DND-41 (cell line): ENCODE results near the gene SLC16A10.

Source experiments
- ATAC-seq: fragments of 200-7000 bp; cut with Tn5 transposase; 3 replicates; pipeline ENCODE4 v1.9.1; 2021; ENCODE audit warnings: low read depth; ENCODE audit not compliant: insufficient read depth
- DNase-seq: peaks from one replicate; pipeline ENCODE4 v3.0.0-alpha.2; 2020
- H2AFZ ChIP-seq: 2 replicates; pipeline ENCODE4 v1.6.0; 2012; ENCODE audit warnings: low read depth, low read length
- H3K27ac ChIP-seq: 2 replicates; pipeline ENCODE4 v1.5.1; 2012; ENCODE audit warnings: low read length, inconsistent platforms
- H3K27me3 ChIP-seq: fragments of 200-600 bp; sonication (generic); 2 replicates; pipeline ENCODE4 v1.6.0; 2012; ENCODE audit warnings: low read length, mild to moderate bottlenecking, inconsistent platforms; ENCODE audit not compliant: insufficient read depth, poor library complexity
- H3K36me3 ChIP-seq: 2 replicates; pipeline ENCODE4 v1.5.1; 2012; ENCODE audit warnings: low read length, inconsistent platforms; ENCODE audit not compliant: insufficient read depth
- H3K4me1 ChIP-seq: 2 replicates; pipeline ENCODE4 v1.5.1; 2012; ENCODE audit warnings: mild to moderate bottlenecking, low read length; ENCODE audit not compliant: insufficient read depth
- H3K4me2 ChIP-seq: 2 replicates; pipeline ENCODE4 v1.6.0; 2012; ENCODE audit warnings: mild to moderate bottlenecking, moderate library complexity, low read length, inconsistent platforms; ENCODE audit not compliant: insufficient read depth
- H3K4me3 ChIP-seq, 2 experiments: fragments of 200-600 bp in 1 of 2; shearing (Covaris generic) in 1 of 2; 2 replicates each; pipeline ENCODE4 v1.5.1; 2012 to 2016; ENCODE audit warnings: inconsistent platforms in 2 of 2, low read length in 2 of 2, mild to moderate bottlenecking in 2 of 2, low read depth in 1 of 2, moderate library complexity in 1 of 2
- H3K79me2 ChIP-seq: 2 replicates; pipeline ENCODE4 v1.6.0; 2012; ENCODE audit warnings: low read length, inconsistent platforms; ENCODE audit not compliant: insufficient read depth
- H3K9ac ChIP-seq: 2 replicates; pipeline ENCODE4 v1.6.0; 2012; ENCODE audit warnings: low read depth, mild to moderate bottlenecking, inconsistent platforms, low read length, moderate library complexity
- H3K9me3 ChIP-seq: 2 replicates; pipeline ENCODE4 v1.5.1; 2012; ENCODE audit warnings: low read length, moderate library complexity, mild to moderate bottlenecking, inconsistent platforms; ENCODE audit not compliant: insufficient read depth, severe bottlenecking
- H4K20me1 ChIP-seq: 2 replicates; pipeline ENCODE4 v1.6.0; 2012; ENCODE audit warnings: low read length; ENCODE audit not compliant: insufficient read depth
- EZH2 ChIP-seq: IDR thresholded peaks from 3 replicates; pipeline ENCODE4 v1.6.1; 2012; ENCODE audit warnings: borderline replicate concordance, low read depth, mild to moderate bottlenecking, moderate library complexity, low read length, inconsistent platforms; ENCODE audit not compliant: severe bottlenecking
- TF ChIP-seq, protein P1 (sequence below): IDR thresholded peaks from 2 replicates; pipeline ENCODE4 v1.5.1; 2012; ENCODE audit warnings: borderline replicate concordance, low read length, moderate library complexity, mild to moderate bottlenecking; ENCODE audit not compliant: poor library complexity, severe bottlenecking; ENCODE audit errors: extremely low read depth

The SLC16A10 gene

DNA sequence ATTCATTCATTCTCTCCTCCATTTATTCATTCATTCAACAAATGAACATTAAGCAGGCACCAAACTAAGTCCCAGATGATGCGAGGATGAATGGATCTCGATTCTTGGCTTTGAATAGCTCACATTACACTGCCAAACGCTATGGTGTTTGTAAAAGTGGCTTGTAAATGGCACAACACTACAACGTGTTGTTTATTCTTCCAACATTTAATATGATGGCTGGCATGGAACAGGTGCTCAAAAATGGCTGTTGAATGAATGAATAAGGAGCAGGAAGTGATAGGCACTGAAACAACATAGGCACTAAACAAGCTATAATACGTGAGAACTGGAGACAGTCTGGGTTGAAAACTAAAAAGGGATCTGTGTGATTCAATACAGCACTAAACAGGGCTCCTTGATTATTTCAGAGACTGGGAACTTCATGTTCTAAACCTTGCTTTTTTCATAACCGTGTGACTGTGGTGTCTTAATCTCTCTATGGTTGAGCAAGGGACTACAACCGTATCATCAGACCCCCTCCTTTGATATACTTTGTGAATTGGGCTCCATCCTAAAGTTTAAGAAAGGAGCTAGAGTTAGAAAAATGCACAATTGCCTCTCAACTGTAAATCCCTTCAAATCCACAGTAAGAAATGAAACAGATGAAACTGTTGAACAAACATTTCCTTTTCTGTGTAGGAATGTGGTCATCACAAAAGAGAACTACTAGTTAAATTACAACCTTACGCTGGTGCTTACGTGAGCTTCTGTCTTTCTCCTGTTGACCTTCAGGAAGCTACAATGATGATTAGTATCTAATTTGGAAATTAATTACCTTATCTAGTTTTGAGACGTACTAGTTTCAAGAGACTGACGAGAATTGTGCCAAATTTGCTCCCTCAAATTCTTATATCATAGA, 16.9 kb upstream of the SLC16A10 start:
- Histone ChIP-seq H3K27ac (no peak overlapping the region), H3K27me3 (no peaks in the 10 kb centered on the region), H3K36me3 (no peaks in the 10 kb centered on the region), H4K20me1 (no peaks in the 10 kb centered on the region), H3K9me3 (no peaks in the 10 kb centered on the region), H2AFZ (no peak overlapping the region), H3K4me3 (no peak overlapping the region), H3K4me1 (no peaks in the 10 kb centered on the region), H3K9ac (no peak overlapping the region), H3K79me2 (no peaks in the 10 kb centered on the region), H3K4me2 (no peak overlapping the region)
- no peak for TF ChIP-seq EZH2
- TF ChIP-seq, protein P1, sequence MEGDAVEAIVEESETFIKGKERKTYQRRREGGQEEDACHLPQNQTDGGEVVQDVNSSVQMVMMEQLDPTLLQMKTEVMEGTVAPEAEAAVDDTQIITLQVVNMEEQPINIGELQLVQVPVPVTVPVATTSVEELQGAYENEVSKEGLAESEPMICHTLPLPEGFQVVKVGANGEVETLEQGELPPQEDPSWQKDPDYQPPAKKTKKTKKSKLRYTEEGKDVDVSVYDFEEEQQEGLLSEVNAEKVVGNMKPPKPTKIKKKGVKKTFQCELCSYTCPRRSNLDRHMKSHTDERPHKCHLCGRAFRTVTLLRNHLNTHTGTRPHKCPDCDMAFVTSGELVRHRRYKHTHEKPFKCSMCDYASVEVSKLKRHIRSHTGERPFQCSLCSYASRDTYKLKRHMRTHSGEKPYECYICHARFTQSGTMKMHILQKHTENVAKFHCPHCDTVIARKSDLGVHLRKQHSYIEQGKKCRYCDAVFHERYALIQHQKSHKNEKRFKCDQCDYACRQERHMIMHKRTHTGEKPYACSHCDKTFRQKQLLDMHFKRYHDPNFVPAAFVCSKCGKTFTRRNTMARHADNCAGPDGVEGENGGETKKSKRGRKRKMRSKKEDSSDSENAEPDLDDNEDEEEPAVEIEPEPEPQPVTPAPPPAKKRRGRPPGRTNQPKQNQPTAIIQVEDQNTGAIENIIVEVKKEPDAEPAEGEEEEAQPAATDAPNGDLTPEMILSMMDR: no peak
- ATAC-seq (no peak), DNase-seq (no peak)

DNA sequence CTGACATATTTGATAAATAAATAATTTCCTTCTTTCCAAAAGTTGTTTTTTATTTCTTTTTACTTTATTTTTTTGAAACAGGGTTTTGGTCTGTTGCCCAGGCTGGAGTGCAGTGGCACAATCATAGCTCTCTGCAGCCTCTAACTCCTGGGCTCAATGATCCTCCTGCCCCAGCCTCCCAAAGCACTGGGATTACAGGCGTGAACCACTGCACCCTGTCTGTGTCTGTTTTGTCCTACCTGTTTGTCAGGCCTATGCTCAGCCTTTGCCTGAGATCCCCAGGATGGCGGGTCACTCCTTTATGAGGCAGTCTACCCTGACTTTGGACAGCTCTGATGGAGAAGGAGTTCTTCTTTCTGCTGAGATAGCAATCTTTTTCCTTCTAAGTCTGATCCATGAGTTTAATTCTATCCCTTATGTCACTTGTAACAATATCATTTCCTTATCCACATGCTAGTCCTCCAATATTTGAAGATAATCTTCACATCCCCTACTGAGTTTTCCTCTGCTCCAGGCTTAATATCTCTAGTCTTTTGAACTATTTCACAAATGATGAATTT, 14.4 kb upstream of the SLC16A10 start:
- Histone ChIP-seq H3K27me3 (no peaks in the 10 kb centered on the region), H3K4me3 (no peak overlapping the region), H4K20me1 (no peaks in the 10 kb centered on the region), H3K27ac (no peak overlapping the region), H3K79me2 (no peaks in the 10 kb centered on the region), H3K36me3 (no peaks in the 10 kb centered on the region), H3K9me3 (no peaks in the 10 kb centered on the region), H2AFZ (no peak overlapping the region), H3K4me1 (no peaks in the 10 kb centered on the region), H3K9ac (no peak overlapping the region), H3K4me2 (no peak overlapping the region)
- ATAC-seq (no peak), DNase-seq (no peak)
- TF ChIP-seq EZH2: no peak
- TF ChIP-seq, protein P1: no peak

DNA sequence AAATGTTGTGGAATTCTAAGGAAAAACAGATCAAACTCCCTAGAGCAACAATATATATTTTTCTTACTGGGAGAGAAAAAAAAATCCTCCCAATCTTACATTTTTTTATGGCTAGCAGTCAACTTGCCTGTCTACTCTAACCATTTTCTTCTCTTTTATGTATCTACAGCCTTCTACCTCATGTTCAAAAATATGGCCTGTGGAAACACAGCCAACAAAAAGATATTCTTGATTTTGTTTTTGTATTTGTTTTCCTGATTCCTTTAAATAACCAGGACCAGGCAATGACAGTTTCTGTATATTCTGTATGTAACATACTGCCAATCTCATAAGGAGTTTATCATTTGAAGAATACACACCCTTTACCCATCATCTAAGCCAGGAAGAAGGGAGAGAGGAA, 13.0 kb upstream of the SLC16A10 start:
- Histone ChIP-seq H3K79me2 (no peaks in the 10 kb centered on the region), H2AFZ (no peak overlapping the region)
- ATAC-seq: no peak

More for the DNA sequence above, 13.0 kb upstream of the SLC16A10 start:
- Histone ChIP-seq H3K9ac (no peak overlapping the region), H3K4me1 (no peaks in the 10 kb centered on the region), H4K20me1 (no peaks in the 10 kb centered on the region), H3K4me3 (no peak overlapping the region), H3K36me3 (no peaks in the 10 kb centered on the region), H3K9me3 (no peaks in the 10 kb centered on the region), H3K4me2 (no peak overlapping the region), H3K27ac (no peak overlapping the region), H3K27me3 (no peaks in the 10 kb centered on the region)
- TF ChIP-seq, protein P1: no peak
- no peak for TF ChIP-seq EZH2
- DNase-seq: no peak
